Spleen (tissue), 7 donors: Measurements from ENCODE around the gene SLC52A3.

Experiments used
- POLR2A ChIP-seq, 3 donors: fragments of 450-650 bp; IDR thresholded peaks; one replicate each; pipeline ENCODE4 v1.5.1; 2017; ENCODE audit warnings: antibody characterized with exemption in 3 of 3, mild to moderate bottlenecking in 1 of 3
- TF ChIP-seq, protein P1 (sequence below), 11 experiments: fragments of 200-600 bp in 7 of 11; fragments of 450-650 bp in 4 of 11; sonication (generic) in 4 of 11; IDR thresholded peaks in 8 of 11; conservative IDR thresholded peaks in 3 of 11; 1 replicate in 7 of 11; 2 replicates in 4 of 11; pipeline versions ENCODE4 v1.4.0 to v1.8.0; 2016 to 2021; ENCODE audit warnings: antibody characterized with exemption in 11 of 11, inconsistent platforms in 4 of 11, mild to moderate bottlenecking in 1 of 11
- donor health status: DM: no; HTN: no; CAD: no; lungs with moderate emphysema.
- donor health status: DM: no; HTN: no; CAD: no.
- donor health status: DM: no; HTN: no; CAD: no.

GRCh38 chr20:742156-742555, 26.1 kb downstream of the SLC52A3 start:
- TF ChIP-seq, protein P1, sequence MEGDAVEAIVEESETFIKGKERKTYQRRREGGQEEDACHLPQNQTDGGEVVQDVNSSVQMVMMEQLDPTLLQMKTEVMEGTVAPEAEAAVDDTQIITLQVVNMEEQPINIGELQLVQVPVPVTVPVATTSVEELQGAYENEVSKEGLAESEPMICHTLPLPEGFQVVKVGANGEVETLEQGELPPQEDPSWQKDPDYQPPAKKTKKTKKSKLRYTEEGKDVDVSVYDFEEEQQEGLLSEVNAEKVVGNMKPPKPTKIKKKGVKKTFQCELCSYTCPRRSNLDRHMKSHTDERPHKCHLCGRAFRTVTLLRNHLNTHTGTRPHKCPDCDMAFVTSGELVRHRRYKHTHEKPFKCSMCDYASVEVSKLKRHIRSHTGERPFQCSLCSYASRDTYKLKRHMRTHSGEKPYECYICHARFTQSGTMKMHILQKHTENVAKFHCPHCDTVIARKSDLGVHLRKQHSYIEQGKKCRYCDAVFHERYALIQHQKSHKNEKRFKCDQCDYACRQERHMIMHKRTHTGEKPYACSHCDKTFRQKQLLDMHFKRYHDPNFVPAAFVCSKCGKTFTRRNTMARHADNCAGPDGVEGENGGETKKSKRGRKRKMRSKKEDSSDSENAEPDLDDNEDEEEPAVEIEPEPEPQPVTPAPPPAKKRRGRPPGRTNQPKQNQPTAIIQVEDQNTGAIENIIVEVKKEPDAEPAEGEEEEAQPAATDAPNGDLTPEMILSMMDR (IDR thresholded peaks at IDR 0.05 in 8 of 11, conservative IDR thresholded peaks at IDR 0.05 in 3 of 11), result no peak
- TF ChIP-seq POLR2A (IDR thresholded peaks at IDR 0.05), result no peak
